GM19239 (cell line): Measurements from ENCODE around the gene DHFR.
"Not testable (repeated sequence)": the region's sequence is repeated elsewhere in the genome, so short reads cannot be mapped to it uniquely, and the experiment has no call there.

Source experiments
- DNase-seq: peaks from one replicate; pipeline ENCODE4 v3.0.0; 2011; ENCODE audit warnings: low spot score; ENCODE audit not compliant: insufficient read length
- FAIRE-seq: peaks from 2 replicates; lab custom pipeline; 2011; peaks lifted over from hg19 to GRCh38; lab: Jason Lieb, UNC

DHFR gene

GRCh38 chr5:80607343-80607742 lies 47.4 kb downstream of the DHFR start:
- no peak for FAIRE-seq
- DNase-seq = no peak

GRCh38 chr5:80600943-80601693 lies 53.7 kb downstream of the DHFR start:
- no peak for FAIRE-seq
- no peak for DNase-seq

GRCh38 chr5:80597500-80597899 lies 57.3 kb downstream of the DHFR start:
- DNase-seq (no peak), FAIRE-seq (no peak)

- no peak for FAIRE-seq
- DNase-seq = no peak
These were observed 60.0 kb downstream of the DHFR start for GRCh38 chr5:80594810-80595209.

GRCh38 chr5:80592761-80593160 lies 62.0 kb downstream of the DHFR start:
- DNase-seq (no peak), FAIRE-seq (no peak)

- no peak for DNase-seq
- no peak for FAIRE-seq
These were observed 62.7 kb downstream of the DHFR start for GRCh38 chr5:80592105-80592504.

- DNase-seq = no peak
- FAIRE-seq = no peak
These were observed 63.4 kb downstream of the DHFR start for GRCh38 chr5:80591352-80591751.

GRCh38 chr5:80590766-80591165 lies 64.0 kb downstream of the DHFR start:
- FAIRE-seq (no peak), DNase-seq (no peak)

GRCh38 chr5:80588858-80589540 lies 65.8 kb downstream of the DHFR start:
- FAIRE-seq = no peak
- DNase-seq = no peak

- no peak for FAIRE-seq
- DNase-seq = no peak
These were observed 70.0 kb downstream of the DHFR start for GRCh38 chr5:80584770-80585169.

GRCh38 chr5:80580291-80580690 lies 74.5 kb downstream of the DHFR start:
- not testable (repeated sequence) for FAIRE-seq, DNase-seq

- no peak for DNase-seq
- FAIRE-seq = no peak
These were observed 75.7 kb downstream of the DHFR start for GRCh38 chr5:80579050-80579449.

- FAIRE-seq (no peak), DNase-seq (no peak)
These were observed 77.1 kb downstream of the DHFR start for GRCh38 chr5:80577707-80578106.

- FAIRE-seq (no peak), DNase-seq (no peak)
These were observed 78.4 kb downstream of the DHFR start for GRCh38 chr5:80576383-80576782.
